ENCODE data around the gene NPAS3. TPM values are rescaled to one million over a fixed set of nuclear protein-coding genes. Genes with fewer than 3 reads are reported as not detected.

Gene NPAS3
- total and polyA plus RNA-seq, 2 of the 8 experiments (the other 6 are each of a cell fraction or from before 2014, with no cell fraction given): 0.11 to 0.60 TPM

GRCh38 chr14:33165144-33165925, 226.7 kb downstream of the NPAS3 start:
- H3K56ac ChIP-seq (replicated peaks; ENCODE audit: insufficient read length, low read depth, low read length): no peak overlapping the region
- H3K18ac ChIP-seq (ENCODE audit: extremely low read depth, low read length): no peak overlapping the region
- no peak overlapping the region for H3K14ac ChIP-seq (ENCODE audit: insufficient read length)
- no peaks in the 10 kb centered on the region for H4K20me1 ChIP-seq (replicated peaks in 1 of 2; ENCODE audit: control insufficient read depth in 1 of 2, insufficient read depth in 2 of 2, low read length in 2 of 2)
- H2BK12ac ChIP-seq (ENCODE audit: low read depth, low read length): no peak overlapping the region
- no peaks in the 10 kb centered on the region for H3K23me2 ChIP-seq (ENCODE audit: low read depth, low read length)
- FAIRE-seq (no peak), DNase-seq (ENCODE audit: low read depth in 1 of 2, low spot score in 2 of 2) (no peak)
- POLR2A ChIA-PET (ENCODE audit: partially characterized antibody): no interaction called here
- no peak overlapping the region for H4K5ac ChIP-seq (ENCODE audit: insufficient read length, low read depth, low read length)
- H4K91ac ChIP-seq (replicated peaks; ENCODE audit: insufficient read length, low read length): no peak overlapping the region
- H2BK15ac ChIP-seq (ENCODE audit: low read length): no peak overlapping the region
- H4K8ac ChIP-seq (ENCODE audit: extremely low read depth, insufficient read depth, low read length): no peak overlapping the region
- H3K4me2 ChIP-seq (ENCODE audit: insufficient read depth in 1 of 2, low read depth in 2 of 2, low read length in 2 of 2): no peak overlapping the region
- H3K79me1 ChIP-seq (ENCODE audit: low read depth, low read length): no peaks in the 10 kb centered on the region
- H3K4me1 ChIP-seq (replicated peaks in 1 of 4; ENCODE audit: control insufficient read depth in 3 of 4, insufficient read depth in 4 of 4, low read length in 3 of 4): peaks cover 0 to 13% (median 2%) of the 10 kb centered on the region in 4 experiments; a peak in 2 of 7 replicates
- CTCF ChIA-PET (ENCODE audit: partially characterized antibody): interaction anchor here (1.3 kb wide), 1 partner anchor 31 kb away, joined by 3 read pairs; no protein-coding TSS in a partner anchor
- no peak overlapping the region for H2AFZ ChIP-seq (ENCODE audit: low read length)
- WGBS, 2 experiments (ENCODE audit: extremely low coverage in 1 of 2, insufficient coverage in 1 of 2, insufficient read length in 1 of 2, insufficient replicate concordance in 2 of 2, low coverage in 1 of 2, low lambda C conversion rate in 2 of 2, missing lambda C conversion rate in 1 of 2): 69% methylated on average over 8 of the region's 8 CpGs; no CpG with 5 or more reads in 1 of the 2 experiments
- peak; percentile 21; the same call in 1 of the 2 replicates for TF ChIP-seq TEAD4 (IDR thresholded peaks at IDR 0.05; ENCODE audit: low read depth, low read length)
- TF ChIP-seq CBX5 (IDR thresholded peaks at IDR 0.05; ENCODE audit: low read depth, low read length): no peak
- 0 out of 2 replicates have a peak, but pooled peaks have one; percentile 11 for TF ChIP-seq CEBPB (IDR thresholded peaks at IDR 0.05; ENCODE audit: low read depth, low read length)
- no peak for TF ChIP-seq TAF1 (IDR thresholded peaks at IDR 0.05; ENCODE audit: low read depth, low read length)
- no peaks in the 10 kb centered on the region for H3K36me3 ChIP-seq (ENCODE audit: control insufficient read depth in 2 of 4, insufficient read depth in 4 of 4, low read length in 3 of 4)
- H3K27me3 ChIP-seq (replicated peaks in 1 of 4; ENCODE audit: control insufficient read depth in 3 of 4, extremely low read depth in 1 of 4, insufficient read depth in 3 of 4, low read length in 3 of 4): no peaks in the 10 kb centered on the region
- no peak overlapping the region for H3K4ac ChIP-seq (replicated peaks; ENCODE audit: insufficient read length, low read depth, low read length)
- no peak overlapping the region for H3K4me3 ChIP-seq (ENCODE audit: extremely low read depth in 1 of 4, insufficient read depth in 2 of 4, low read depth in 3 of 4, low read length in 4 of 4)
- H3K9me3 ChIP-seq (ENCODE audit: insufficient read depth in 2 of 2, low read depth in 1 of 2, low read length in 1 of 2): no peaks in the 10 kb centered on the region
- H3K79me2 ChIP-seq (ENCODE audit: control insufficient read depth in 1 of 2, insufficient read depth in 2 of 2, low read length in 2 of 2): no peaks in the 10 kb centered on the region
- no peak overlapping the region for H2BK120ac ChIP-seq (replicated peaks; ENCODE audit: low read depth, low read length)
- no peak overlapping the region for H2BK20ac ChIP-seq (ENCODE audit: low read length)
- no peak overlapping the region for H2BK5ac ChIP-seq (ENCODE audit: low read depth, low read length)
- no peak overlapping the region for H2AK5ac ChIP-seq (ENCODE audit: low read depth, low read length)
- no peak overlapping the region for H3K23ac ChIP-seq (ENCODE audit: insufficient read length)
- H3K9ac ChIP-seq (replicated peaks in 1 of 4; ENCODE audit: extremely low read depth in 1 of 4, low read depth in 3 of 4, low read length in 3 of 4): no peak overlapping the region
- H3K27ac ChIP-seq (ENCODE audit: low read depth, low read length): no peak overlapping the region

Data from H1 (cell line).